Measurements from ENCODE around the gene TCERG1L.

The TCERG1L gene

GRCh38 chr10:131279516-131279915 is 32.0 kb downstream of the TCERG1L start:
- no peak for DNase-seq
- Histone ChIP-seq H3K27me3 (ENCODE audit: insufficient read depth, low read depth, severe bottlenecking) (no peaks in the 10 kb centered on the region), H3K9me3 (ENCODE audit: severe bottlenecking) (no peaks in the 10 kb centered on the region), H3K4me3 (ENCODE audit: low read depth, low read length) (no peak overlapping the region), H3K27ac (no peak overlapping the region), H3K36me3 (no peaks in the 10 kb centered on the region)
- TF ChIP-seq CTCF (IDR thresholded peaks at IDR 0.05; ENCODE audit: low read depth, low read length), result no peak

- Histone ChIP-seq H3K36me3 (no peaks in the 10 kb centered on the region), H3K4me3 (ENCODE audit: low read depth, low read length) (no peak overlapping the region), H3K27me3 (ENCODE audit: insufficient read depth, low read depth, severe bottlenecking) (no peaks in the 10 kb centered on the region), H3K27ac (no peak overlapping the region), H3K9me3 (ENCODE audit: severe bottlenecking) (no peaks in the 10 kb centered on the region)
- TF ChIP-seq CTCF (IDR thresholded peaks at IDR 0.05; ENCODE audit: low read depth, low read length), result no peak
- no peak for DNase-seq
These were observed 33.6 kb downstream of the TCERG1L start for GRCh38 chr10:131277969-131278368.

GRCh38 chr10:131277278-131277677 is 34.2 kb downstream of the TCERG1L start:
- TF ChIP-seq CTCF (IDR thresholded peaks at IDR 0.05; ENCODE audit: low read depth, low read length), result no peak
- no peaks in the 10 kb centered on the region for H3K27me3 ChIP-seq (ENCODE audit: insufficient read depth, low read depth, severe bottlenecking)
- no peak overlapping the region for H3K27ac ChIP-seq
- H3K4me3 ChIP-seq (ENCODE audit: low read depth, low read length), result no peak overlapping the region
- no peaks in the 10 kb centered on the region for H3K9me3 ChIP-seq (ENCODE audit: severe bottlenecking)
- no peaks in the 10 kb centered on the region for H3K36me3 ChIP-seq
- no peak for DNase-seq

GRCh38 chr10:131275691-131276090 is 35.8 kb downstream of the TCERG1L start:
- no peaks in the 10 kb centered on the region for H3K36me3 ChIP-seq
- H3K4me3 ChIP-seq (ENCODE audit: low read depth, low read length), result no peak overlapping the region
- DNase-seq, result no peak
- TF ChIP-seq CTCF (IDR thresholded peaks at IDR 0.05; ENCODE audit: low read depth, low read length), result no peak
- H3K27me3 ChIP-seq (ENCODE audit: insufficient read depth, low read depth, severe bottlenecking), result no peaks in the 10 kb centered on the region
- H3K9me3 ChIP-seq (ENCODE audit: severe bottlenecking), result no peaks in the 10 kb centered on the region
- H3K27ac ChIP-seq, result no peak overlapping the region

GRCh38 chr10:131274883-131275282 is 36.6 kb downstream of the TCERG1L start:
- H3K27me3 ChIP-seq (ENCODE audit: insufficient read depth, low read depth, severe bottlenecking), result no peaks in the 10 kb centered on the region
- no peak overlapping the region for H3K4me3 ChIP-seq (ENCODE audit: low read depth, low read length)
- DNase-seq, result no peak
- no peak overlapping the region for H3K27ac ChIP-seq
- H3K9me3 ChIP-seq (ENCODE audit: severe bottlenecking), result no peaks in the 10 kb centered on the region
- no peak for TF ChIP-seq CTCF (IDR thresholded peaks at IDR 0.05; ENCODE audit: low read depth, low read length)
- no peaks in the 10 kb centered on the region for H3K36me3 ChIP-seq

- no peaks in the 10 kb centered on the region for H3K36me3 ChIP-seq
- TF ChIP-seq CTCF (IDR thresholded peaks at IDR 0.05; ENCODE audit: low read depth, low read length), result no peak
- H3K27ac ChIP-seq, result no peak overlapping the region
- no peak for DNase-seq
- H3K27me3 ChIP-seq (ENCODE audit: insufficient read depth, low read depth, severe bottlenecking), result no peaks in the 10 kb centered on the region
- no peak overlapping the region for H3K4me3 ChIP-seq (ENCODE audit: low read depth, low read length)
- H3K9me3 ChIP-seq (ENCODE audit: severe bottlenecking), result no peaks in the 10 kb centered on the region
These were observed 37.2 kb downstream of the TCERG1L start for GRCh38 chr10:131274133-131274880.

Data from WERI-Rb-1 (cell line).